ENCODE measurements around the gene KCTD4. TPM values are rescaled to one million over a fixed set of nuclear protein-coding genes. Genes with fewer than 3 reads are reported as not detected.

The KCTD4 gene
- total RNA-seq, 2 experiments from 2014 or later: not detected

DNA sequence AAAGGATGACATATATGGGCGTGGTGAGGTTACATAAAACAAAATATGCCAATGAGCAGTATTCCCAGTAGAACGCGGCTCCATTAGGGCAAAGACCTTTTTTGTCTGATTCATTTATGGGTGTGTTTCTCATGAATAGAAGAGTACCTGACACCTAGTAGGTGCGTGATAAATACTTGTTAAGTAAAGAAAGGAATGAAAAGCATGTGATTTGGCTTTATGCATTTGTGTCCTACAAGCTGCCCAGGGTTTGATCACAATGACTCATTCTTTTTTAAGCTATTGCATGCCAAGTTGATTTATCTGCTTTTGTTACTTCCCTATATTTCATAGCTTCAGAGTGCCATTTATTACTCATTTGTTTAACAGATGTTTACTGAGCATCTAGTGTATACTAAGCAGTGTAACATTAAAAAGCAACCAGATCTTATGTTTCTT is 19.1 kb upstream of the KCTD4 start:
- H3K36me3 ChIP-seq (ENCODE audit: insufficient read depth, low read length): peaks cover 2% of the 10 kb centered on the region
- H3K9me3 ChIP-seq (ENCODE audit: control insufficient read depth in 1 of 2, insufficient read depth in 1 of 2, low read length in 2 of 2): no peaks in the 10 kb centered on the region
- no peaks in the 10 kb centered on the region for H3K27me3 ChIP-seq (ENCODE audit: control insufficient read depth in 1 of 2, insufficient read depth in 2 of 2, low read length in 2 of 2)
- POLR2A ChIA-PET: interaction anchor here (0.6 kb wide), 1 partner anchor 56 kb away, joined by 4 read pairs; no protein-coding TSS in a partner anchor
- Mint-ChIP-seq H3K9me3 (no peaks in the 10 kb centered on the region), H3K4me1 (ENCODE audit: low read depth) (peaks cover 5% of the 10 kb centered on the region), H3K36me3 (ENCODE audit: low read depth) (peaks cover 18% of the 10 kb centered on the region), H3K27me3 (no peaks in the 10 kb centered on the region), H3K4me3 (no peak overlapping the region), H3K27ac (no peak overlapping the region)
- CTCF ChIA-PET: interaction anchor here (1.1 kb wide), 1 partner anchor 20 kb away, joined by 3 read pairs; no protein-coding TSS in a partner anchor
- no peak for ATAC-seq (ENCODE audit: poor library complexity)
- H3K4me3 ChIP-seq (ENCODE audit: low read length): no peak overlapping the region
- intact Hi-C loops (cut with DNase I, micrococcal nuclease): no loop called here
- H3K4me1 ChIP-seq (ENCODE audit: insufficient read depth, low read length): no peaks in the 10 kb centered on the region
- TF ChIP-seq, protein P1, sequence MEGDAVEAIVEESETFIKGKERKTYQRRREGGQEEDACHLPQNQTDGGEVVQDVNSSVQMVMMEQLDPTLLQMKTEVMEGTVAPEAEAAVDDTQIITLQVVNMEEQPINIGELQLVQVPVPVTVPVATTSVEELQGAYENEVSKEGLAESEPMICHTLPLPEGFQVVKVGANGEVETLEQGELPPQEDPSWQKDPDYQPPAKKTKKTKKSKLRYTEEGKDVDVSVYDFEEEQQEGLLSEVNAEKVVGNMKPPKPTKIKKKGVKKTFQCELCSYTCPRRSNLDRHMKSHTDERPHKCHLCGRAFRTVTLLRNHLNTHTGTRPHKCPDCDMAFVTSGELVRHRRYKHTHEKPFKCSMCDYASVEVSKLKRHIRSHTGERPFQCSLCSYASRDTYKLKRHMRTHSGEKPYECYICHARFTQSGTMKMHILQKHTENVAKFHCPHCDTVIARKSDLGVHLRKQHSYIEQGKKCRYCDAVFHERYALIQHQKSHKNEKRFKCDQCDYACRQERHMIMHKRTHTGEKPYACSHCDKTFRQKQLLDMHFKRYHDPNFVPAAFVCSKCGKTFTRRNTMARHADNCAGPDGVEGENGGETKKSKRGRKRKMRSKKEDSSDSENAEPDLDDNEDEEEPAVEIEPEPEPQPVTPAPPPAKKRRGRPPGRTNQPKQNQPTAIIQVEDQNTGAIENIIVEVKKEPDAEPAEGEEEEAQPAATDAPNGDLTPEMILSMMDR (IDR thresholded peaks at IDR 0.05): no peak
- peak in 2 of 14 experiments; percentile 6 to 23 for DNase-seq
- H3K27ac ChIP-seq (ENCODE audit: low read depth in 1 of 2, low read length in 2 of 2): no peak overlapping the region

DNA sequence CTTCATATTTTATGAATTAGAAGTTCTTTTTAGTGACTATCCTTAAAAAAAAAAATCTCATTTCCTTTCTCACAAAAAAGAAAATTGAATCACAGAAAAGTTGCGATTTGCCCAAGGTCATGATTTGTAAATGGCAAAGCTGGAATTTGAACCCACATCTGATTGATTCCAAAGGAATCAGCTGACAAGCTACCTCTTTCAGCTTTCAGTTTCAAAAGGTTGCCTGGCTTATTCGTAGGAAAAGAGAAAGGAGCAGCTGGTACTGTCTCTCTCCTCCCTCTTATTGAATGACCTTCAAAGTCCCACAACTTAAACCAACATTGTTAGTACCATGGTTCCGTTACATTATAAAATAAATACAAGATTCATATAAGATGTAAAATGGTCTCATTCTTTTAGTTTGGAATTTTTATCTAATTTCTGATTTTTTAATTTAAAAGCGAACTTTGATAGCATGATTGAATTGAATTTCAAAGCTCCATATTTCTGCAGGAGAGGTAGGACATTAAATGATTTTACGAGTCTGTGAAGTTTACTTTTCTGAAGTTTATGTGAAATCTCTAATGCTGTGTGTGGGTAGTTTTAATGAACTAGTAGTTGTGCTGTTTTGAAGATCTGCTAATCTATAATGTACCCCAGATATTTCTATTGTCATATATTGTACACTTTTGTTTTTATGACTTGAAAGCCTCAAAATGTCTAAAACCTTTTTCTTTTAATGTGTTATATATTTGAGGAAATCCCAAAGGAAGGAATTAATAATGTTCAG is 18.5 kb upstream of the KCTD4 start:
- intact Hi-C loops (cut with DNase I, micrococcal nuclease): no loop called here
- DNase-seq (no peak), ATAC-seq (ENCODE audit: poor library complexity) (no peak)
- Mint-ChIP-seq H3K4me1 (ENCODE audit: low read depth) (peaks cover 5% of the 10 kb centered on the region), H3K9me3 (no peaks in the 10 kb centered on the region), H3K36me3 (ENCODE audit: low read depth) (peaks cover 18% of the 10 kb centered on the region), H3K4me3 (no peak overlapping the region), H3K27ac (no peak overlapping the region), H3K27me3 (no peaks in the 10 kb centered on the region)
- ChIA-PET POLR2A (interaction anchor here (0.6 to 0.7 kb wide), 2 partner anchors 56 to 103 kb away, joined by 3 to 4 read pairs; no protein-coding TSS in a partner anchor), CTCF (no interaction called here)
- H3K4me3 ChIP-seq (ENCODE audit: low read length): no peak overlapping the region
- H3K36me3 ChIP-seq (ENCODE audit: insufficient read depth, low read length): peaks cover 2% of the 10 kb centered on the region
- no peaks in the 10 kb centered on the region for H3K27me3 ChIP-seq (ENCODE audit: control insufficient read depth in 1 of 2, insufficient read depth in 2 of 2, low read length in 2 of 2)
- TF ChIP-seq, protein P1 (IDR thresholded peaks at IDR 0.05): no peak
- H3K9me3 ChIP-seq (ENCODE audit: control insufficient read depth in 1 of 2, insufficient read depth in 1 of 2, low read length in 2 of 2): no peaks in the 10 kb centered on the region
- no peaks in the 10 kb centered on the region for H3K4me1 ChIP-seq (ENCODE audit: insufficient read depth, low read length)
- H3K27ac ChIP-seq (ENCODE audit: low read depth in 1 of 2, low read length in 2 of 2): no peak overlapping the region

DNA sequence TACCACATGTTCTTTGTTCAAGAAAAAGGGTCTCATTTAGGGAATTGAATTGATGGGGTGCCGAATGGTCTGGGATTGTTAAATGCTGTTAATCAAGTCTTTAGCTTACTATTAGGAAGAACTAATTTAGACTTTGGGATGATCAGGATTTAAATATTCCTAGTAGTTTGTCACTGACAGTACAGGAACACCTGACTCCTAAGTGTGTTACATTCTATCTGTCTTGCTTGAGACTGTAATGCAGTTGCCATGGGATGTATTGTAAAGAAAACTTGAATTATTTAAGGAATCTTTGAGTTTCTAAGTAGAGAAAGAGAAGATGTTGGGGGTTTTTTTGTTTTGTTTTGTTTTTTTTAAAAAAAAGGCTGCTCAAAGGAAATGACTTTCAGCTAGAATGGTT is 17.8 kb upstream of the KCTD4 start:
- no peak for DNase-seq
- Histone ChIP-seq H3K9me3 (ENCODE audit: control insufficient read depth in 1 of 2, insufficient read depth in 1 of 2, low read length in 2 of 2) (no peaks in the 10 kb centered on the region), H3K27ac (ENCODE audit: low read depth in 1 of 2, low read length in 2 of 2) (no peak overlapping the region), H3K4me1 (ENCODE audit: insufficient read depth, low read length) (no peaks in the 10 kb centered on the region), H3K27me3 (ENCODE audit: control insufficient read depth in 1 of 2, insufficient read depth in 2 of 2, low read length in 2 of 2) (no peaks in the 10 kb centered on the region), H3K4me3 (ENCODE audit: low read length) (no peak overlapping the region), H3K36me3 (ENCODE audit: insufficient read depth, low read length) (peaks cover 2% of the 10 kb centered on the region)
- Mint-ChIP-seq H3K36me3 (ENCODE audit: low read depth) (peaks cover 18% of the 10 kb centered on the region), H3K27me3 (no peaks in the 10 kb centered on the region), H3K27ac (no peak overlapping the region), H3K4me1 (ENCODE audit: low read depth) (no peaks in the 10 kb centered on the region), H3K9me3 (no peaks in the 10 kb centered on the region), H3K4me3 (no peak overlapping the region)
- CTCF ChIA-PET: no interaction called here
- ATAC-seq (ENCODE audit: poor library complexity): no peak
- POLR2A ChIA-PET: no interaction called here
- intact Hi-C loops (cut with DNase I, micrococcal nuclease): no loop called here
- TF ChIP-seq, protein P1 (IDR thresholded peaks at IDR 0.05): no peak

All from CD4-positive, alpha-beta T cell (primary cell).